GM18511 (cell line): ENCODE data around the gene MAPRE2.

Experiments
- ATAC-seq: cut with Tn5 transposase; IDR thresholded peaks from one replicate; pipeline ENCODE4 v1.9.1; 2021; ENCODE audit warnings: mild to moderate bottlenecking, moderate library complexity; ENCODE audit not compliant: unreplicated experiment

The MAPRE2 gene

DNA sequence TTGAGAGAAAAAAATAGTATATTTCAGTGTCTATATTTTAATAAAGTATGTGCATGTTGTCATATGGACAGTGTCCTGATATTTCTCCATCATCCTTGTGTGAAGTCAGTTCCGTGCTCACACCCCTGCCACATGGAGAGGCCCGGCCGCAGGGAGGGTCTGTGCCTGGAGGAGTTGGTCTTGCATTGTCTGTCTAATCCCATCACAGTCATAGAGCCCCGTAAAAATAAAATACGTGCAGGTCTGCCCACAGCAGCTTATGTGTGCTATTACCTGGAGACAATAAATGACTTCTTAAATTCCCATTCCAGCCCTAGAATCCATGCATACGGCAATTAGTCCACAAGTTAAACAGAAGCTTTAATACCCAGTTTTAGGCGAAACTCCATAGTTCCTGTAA is 20.1 kb downstream of the MAPRE2 start:
- no peak for ATAC-seq

DNA sequence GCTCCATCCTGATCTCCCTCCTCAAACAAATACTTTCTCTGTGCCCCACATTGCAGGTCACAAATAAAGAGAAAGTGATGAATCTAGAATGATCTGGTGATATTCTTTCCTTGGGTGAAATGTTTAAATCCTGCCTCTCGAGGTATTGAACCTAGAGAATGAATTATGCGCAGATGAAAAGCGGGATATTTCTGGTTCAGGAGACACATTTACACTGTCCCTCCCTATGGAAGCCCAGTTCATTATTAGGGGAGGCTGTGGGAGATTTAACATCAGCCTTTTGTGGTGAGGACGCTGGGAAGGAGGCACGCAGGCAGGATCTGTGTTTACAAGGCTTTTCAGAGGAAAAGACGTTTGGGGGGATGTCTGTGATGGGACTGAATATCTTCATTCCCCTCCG is 20.6 kb downstream of the MAPRE2 start:
- no peak for ATAC-seq

DNA sequence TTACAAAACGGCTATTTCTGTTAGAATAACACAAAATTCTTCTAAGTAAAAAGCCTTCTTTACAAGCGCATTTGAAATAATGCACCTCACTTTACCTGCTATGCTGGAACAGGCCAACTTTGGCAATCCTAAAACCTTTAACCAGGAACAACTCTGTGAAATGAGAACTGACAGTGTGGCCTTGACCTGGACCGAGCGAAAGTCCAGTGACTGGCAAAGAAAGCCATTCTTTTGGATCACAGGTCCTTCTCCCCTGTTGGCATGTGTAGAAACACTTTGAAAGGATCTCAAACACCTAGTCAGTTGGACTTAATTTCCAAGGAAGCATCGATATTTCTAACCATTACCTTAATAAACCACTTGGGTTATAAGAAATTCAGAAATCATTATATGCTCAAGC is 21.2 kb downstream of the MAPRE2 start:
- ATAC-seq = no peak

DNA sequence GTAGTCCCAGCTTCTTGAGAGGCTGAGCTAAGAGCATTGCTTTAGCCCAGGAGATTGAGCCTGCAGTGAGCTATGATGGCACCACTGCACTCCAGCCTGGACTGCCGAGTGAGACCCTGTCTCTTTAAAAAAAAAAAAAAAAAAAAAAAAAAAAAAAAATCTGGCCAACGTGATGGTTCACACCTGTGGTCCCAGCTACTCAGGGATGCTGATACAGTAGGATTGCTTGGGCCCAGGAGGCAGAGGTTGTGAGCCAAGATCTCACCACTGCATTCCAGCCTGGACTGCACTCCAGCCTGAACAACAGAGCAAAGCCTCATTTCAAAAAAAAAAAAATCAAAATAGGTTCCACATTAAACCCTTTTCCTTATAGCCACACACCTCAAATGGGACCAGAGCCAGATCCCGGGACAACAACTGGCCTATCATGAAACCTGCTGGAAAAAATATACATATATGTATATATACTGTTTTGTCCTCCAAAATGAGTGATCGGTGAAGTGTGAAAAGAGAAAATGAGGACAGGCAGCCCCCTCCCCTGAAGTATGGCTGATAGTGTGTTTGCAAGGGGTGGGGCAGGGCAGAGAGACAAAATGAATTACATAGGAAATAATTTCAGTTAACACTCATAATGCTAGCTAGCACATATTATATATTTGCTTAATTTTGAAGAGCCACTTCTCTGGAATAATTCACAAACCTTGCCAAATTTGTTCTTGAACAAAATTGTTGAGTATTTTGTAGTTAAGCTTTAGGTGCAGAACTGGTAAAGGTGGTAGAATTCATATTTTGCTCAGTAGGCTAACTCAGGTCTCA is 22.9 kb downstream of the MAPRE2 start:
- ATAC-seq = no peak

DNA sequence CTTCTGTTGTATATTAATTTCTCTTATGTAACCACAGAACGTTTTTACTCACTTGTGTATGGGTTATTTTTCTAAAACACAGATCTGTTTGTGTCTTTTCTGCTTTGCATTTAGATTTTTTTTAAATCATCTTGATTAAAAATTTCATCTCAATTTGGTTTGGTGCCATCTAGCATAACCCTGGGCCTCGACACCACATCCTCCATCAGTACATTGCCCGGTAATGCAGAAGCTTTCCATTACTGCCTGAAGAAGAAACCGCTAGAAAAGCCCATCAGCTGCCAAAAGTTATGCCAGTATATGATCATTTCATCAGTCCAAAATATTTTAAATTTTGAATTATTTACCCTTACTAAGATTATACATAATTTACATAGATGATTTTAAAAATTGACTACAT is 26.2 kb downstream of the MAPRE2 start:
- ATAC-seq = no peak

DNA sequence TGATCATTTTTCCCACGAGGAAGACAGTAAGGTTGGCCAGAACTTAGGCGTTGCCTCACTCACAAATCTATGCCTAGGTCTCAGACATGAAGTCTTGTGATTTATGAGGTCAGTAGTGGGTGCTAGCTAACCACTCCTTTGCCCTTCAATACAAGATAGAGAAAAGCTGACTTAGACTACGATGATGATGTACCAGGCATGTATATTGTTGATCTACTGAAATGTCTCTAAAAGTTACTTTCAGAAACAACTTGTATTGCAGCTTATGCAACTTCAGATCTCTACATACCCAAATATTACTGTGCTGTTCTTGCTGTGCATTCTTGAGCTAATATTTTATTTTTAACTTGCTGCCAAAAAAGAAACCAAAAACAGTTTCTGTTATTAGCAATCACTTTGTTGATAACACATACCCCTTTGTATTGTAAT is 30.6 kb downstream of the MAPRE2 start:
- peak; percentile 82 for ATAC-seq

DNA sequence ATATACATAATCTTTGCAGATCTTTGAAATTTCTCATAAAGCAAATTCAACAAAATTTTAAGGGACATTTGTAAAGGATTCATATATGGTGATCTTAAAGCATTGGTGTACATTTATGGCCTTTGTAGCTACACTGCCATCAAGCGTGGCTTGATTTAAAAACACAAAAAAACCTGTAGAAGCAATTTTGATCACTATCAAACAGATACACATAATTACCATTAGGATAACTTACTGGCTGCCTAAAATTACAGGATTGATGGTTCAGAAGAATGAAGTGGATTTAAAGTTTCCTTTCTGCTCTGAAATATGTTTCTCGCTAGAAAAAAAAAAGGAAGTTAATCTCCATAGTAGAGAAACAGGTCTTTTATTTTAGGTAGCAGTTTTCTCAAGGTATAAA is 31.4 kb downstream of the MAPRE2 start:
- ATAC-seq = no peak

DNA sequence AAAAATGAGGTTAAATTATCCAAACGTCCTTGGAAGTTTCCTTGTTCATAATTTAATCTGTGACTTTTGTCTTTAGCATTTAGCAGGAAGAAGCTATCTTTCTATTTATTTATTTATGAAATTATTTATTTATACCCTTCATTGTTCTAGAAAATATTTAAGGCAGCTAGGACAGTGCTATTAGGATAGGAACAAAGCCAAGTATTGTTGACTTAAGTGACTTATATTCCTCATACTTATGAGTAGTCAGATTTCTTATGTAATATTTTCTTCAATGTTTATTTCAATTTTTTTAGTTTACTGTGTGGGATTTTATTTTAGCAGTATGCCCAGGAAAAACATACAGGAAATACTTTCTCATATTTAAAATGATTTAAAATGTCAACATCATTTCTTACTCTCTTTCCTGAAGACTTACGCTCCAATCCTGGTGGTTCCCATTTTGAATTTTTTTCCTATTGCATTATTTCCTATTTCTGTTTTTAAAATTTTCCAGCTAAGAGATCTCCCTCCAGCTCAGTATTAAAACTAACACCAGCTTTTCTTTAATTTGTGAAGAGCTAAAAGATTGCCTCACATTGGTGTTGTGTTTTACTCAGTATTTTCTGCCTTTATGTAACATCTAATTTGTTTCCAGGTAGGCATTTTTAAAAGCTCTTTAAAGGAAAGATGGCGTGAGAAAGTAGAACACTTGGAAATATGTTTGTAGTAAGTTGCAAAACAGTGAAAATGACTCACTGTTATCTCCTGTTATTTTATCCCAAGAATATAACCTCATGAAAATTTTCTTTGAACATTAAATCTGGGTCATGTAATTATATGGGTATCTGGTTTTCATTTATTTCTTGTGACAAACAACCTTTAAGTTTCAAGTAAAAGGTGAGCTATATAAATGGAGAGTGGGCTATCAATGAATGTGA is 32.2 kb downstream of the MAPRE2 start:
- ATAC-seq = no peak

DNA sequence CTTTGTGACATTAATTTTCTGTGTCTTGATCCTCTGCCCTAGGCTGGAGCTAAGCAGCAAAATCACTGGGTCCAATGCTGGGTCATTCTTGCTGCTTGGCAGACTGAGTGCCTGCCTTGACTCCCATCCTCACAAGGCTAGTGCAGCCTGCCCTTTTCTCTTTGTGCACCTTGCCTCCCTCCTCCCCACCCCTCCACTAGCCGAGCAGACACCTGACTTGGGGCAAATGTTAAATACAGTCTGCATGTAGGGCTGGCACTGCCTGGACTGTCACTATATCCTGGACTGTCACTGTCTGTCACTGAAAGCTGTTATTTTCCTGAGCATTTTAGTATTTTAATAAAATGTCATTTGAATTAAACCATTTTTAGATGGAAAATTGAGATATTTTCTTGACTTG is 33.4 kb downstream of the MAPRE2 start:
- no peak for ATAC-seq

DNA sequence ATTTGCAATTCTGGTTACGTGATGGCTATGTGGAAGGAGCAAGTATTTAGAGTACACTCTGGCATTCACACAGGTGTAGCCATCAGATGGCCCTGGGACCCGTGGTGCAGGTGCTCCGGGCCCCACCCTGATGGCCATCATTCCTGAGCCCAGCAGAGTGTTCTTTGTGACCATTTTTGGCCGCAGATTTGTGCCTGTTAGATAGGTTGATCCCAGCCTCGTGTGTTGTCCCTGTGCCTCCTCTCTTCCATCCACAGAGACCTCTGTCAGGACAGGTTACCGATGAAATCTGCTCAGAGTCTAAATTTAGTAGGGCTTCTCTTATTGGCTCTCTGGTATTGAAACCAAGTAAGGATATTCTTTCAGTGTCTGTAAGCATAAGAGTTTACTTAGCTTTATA is 33.9 kb downstream of the MAPRE2 start:
- ATAC-seq = no peak

DNA sequence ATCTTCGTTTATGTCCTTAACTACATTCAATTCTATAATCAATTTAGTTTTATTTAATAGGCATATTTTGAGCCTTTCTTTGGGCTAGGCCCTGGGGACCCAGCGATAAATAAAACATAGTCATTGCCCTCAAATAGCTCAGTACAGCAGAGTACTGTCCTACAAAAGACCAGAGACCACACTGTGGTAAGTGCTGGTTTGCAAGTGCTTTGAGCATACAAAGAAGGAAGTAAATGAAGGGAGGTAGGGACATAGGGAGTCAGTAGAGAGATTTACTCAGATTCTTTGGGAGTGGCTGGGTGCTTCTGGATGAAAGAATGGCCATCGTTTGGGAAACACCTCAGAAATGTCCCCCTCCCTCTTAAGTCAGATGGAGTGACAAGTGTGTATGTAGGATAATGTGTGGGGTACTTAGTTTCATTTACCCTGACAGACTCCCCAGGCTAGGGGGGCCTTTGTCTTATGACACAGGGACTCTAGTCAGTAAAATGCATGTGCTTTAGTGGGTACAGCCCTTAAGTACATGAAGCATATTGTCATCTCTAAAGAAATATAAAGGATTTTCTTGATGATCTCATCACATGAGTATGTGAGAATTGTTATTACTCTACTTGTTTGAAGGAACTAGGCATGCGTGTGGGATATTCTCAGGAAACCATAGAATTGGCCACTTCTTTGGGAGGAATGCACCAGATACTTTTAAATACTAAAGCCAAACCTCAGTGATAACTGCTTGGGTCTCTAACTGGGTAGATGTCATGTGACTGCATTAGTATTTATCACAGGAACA is 35.1 kb downstream of the MAPRE2 start:
- ATAC-seq = no peak

DNA sequence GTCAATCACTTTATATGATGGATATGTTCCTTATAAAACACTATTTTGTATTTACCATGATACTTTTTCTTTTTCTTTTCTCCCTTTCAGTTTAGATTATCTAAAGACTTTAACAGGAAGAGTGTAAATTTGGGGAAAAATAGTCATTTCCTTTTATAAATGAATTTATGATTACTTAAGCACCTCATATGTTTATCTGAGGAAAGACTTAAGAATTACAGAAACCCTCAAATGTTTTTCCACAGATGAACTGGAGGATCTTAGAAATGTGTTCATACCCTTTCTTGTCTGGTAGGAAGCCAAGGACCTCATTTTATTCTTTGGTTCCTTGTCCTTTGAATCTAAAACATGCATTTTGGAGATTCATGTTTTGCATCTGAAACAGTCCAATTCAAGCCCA is 36.7 kb downstream of the MAPRE2 start:
- no peak for ATAC-seq

DNA sequence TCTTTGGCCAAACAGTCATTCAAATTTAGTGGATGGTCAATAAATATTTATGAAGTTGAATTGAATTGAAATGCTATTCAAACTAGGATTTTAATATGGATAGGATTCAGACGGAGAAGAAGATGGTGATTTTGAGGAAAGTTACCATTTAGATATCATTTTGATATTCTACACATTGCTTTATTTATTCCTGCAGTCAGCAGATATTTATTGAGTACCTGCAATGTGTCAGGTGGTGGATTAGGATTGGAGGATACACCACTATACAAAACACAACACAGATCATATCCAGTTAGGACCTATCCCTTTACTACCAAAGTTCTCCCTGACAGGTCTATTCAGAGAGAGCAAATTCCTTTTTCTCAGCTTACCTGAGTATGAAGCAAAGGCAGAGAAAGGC is 38.8 kb downstream of the MAPRE2 start:
- ATAC-seq = no peak

DNA sequence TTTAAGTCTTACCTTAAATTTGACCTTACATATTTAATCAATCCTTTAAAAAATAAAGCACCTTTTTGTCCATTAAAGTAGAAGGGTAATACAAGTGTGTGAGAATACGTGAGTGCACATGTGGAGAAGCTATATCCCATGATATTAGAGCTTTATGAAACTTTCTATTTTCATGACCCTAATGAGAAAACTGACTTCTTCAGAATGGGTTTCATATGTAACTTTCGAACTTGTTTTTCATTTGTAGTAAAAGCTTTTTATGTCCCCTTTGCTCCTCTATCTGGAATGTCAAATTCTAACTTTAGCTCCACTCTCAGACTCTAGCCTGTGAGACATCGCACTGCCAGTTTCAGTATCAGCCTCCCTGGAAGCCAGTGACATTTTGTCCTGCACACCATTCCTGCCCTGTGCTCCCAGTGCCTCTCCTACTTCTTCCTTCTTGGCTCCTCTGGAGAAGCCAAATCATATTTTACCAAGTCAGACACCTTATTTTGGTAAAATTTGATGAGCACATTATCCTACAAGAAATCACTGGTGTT is 42.0 kb downstream of the MAPRE2 start:
- ATAC-seq = no peak

DNA sequence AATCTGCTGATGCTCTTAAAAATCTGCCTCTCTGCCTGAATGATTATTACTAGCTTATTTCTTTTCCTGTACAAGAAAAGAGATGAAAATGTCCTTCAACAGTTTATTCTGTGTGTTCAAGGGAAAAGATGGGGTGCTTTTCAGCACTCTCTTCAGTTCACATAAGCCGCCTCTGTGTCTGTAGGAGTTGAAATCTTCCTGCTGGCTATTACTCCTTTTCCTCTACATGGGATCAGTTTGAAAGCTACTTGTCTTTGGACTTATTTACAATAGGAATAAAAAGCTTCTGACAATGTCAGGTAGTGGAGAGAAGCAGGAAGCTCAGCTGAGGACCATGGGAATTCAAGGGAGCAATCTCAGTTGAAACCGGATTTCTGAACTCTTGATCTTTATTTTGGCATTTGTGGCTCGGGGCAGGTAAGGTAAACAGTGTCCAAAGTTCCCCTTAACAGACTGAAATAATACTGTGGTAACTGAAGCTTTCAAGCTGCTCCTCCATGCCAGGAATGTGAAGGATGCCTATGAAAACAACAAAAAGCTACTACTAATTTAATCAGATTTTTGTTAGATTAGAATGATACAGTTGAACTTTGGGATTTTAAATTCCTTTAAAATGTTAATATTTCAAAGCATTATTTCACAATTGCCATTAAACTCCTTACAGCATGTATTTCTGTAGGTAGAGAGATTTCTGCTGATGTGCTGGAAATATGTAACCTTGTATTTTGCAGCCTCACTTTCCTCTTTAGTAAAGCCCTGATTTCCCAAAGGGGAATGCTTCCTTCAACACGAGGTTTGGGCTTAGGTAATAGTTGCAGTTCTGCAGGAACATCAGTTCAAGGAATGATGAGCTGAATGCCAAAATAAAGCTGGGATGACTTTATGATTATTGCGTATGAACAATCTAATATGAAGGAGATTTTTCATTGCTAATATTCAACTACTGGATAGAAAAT is 43.6 kb downstream of the MAPRE2 start:
- no peak for ATAC-seq

DNA sequence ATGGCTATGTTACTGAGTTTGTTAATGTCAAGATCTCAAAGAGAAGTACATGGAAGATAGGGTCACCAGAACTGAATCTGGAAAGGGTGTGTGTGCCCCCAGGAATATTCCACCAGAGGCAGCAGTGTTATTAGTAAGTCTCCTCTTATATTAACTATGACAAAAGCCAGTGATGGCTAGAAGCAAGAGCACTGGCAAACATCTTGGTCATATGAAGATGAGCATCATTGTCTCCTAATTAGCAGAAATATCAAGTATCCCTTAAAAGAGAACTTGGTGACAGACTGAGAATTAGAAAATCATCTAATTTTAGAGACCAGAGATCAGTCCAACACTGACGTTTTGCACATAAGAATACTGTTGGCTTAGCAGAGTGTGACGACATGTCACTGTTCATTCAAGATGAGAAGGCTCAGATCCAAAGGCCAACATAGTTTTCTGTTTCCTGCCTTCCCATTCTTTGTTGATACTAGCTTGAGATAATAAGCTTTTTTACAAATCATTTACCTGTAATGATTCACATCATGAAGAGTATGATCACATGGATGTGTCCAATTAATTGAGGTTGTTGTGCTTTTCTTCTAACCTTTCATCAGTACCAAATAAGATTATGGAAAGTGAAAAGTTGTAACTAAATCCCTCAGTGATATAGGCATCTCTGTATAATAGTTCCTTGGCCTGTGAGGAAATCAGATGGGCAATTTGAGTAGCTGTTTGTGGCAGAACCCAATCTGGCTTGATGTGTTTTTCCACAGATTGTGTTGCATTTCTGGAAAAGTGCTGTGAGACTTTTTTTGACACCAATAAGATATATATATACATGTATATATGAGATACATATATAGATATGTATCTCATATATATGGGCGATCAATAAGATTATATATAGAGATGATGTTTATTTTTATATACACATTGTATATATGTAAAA is 44.5 kb downstream of the MAPRE2 start:
- ATAC-seq = no peak

DNA sequence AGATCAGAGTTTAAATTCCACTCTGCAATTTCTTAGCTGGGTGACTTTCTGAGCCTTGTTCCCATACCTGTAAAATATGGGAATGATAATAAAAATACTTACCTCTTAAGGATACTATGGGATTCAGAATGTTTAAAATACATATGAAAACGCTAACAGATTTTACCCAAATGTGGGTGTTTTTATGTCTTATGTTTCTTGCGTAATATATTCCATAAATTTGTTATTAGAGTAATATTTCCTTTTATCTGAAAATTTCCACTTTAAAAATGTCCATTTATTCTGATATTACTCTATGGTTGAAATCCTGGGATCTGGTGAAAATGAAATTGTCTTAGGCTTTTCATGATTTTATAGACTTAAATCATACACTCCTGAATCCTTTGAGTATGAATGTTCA is 45.5 kb downstream of the MAPRE2 start:
- ATAC-seq = no peak

DNA sequence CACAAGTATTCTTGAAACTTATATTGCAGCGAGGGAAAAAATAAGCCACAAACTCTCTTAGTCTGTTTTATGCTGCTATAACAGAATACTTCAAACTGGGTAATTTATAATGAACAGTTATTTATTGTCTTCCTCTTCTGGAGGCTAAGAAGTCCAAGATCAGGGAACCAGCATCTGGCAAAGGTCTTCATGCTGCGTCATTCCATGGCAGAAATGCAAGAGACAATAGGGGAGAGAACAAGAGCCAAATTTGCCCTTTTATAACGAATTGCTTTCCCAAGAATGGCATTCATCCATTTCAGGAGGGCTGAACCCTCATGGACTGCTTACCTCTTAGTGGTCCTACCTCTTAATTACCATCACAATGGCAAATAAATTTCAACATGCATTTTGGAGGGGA is 46.5 kb downstream of the MAPRE2 start:
- no peak for ATAC-seq

DNA sequence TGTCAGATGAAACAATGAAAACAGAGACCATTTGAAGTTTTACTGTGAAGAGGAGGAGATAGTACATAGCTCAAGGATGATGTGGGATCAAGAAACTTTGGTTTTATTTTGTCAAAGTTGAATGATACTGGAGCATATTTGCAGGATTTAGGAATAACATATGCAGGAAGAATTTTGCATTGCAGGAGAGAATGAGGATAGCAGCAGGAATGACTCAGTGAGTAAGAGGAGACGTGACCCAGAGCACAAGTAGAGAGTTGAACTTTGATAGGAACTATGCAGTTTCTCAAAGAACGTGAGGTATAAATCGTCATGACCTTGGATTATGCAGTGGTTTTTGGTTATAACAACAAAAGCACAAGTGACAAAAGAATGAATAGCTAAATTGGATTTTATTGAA is 47.7 kb downstream of the MAPRE2 start:
- no peak for ATAC-seq
